Neuronal stem cell (in vitro differentiated cells): ENCODE results near the gene MYD88. TPM values are rescaled to one million over a fixed set of nuclear protein-coding genes. Genes with fewer than 3 reads are reported as not detected.

Experiments
- small RNA-seq: library from polyadenylated mRNA; stranded (forward); fragments of <200 nt; extraction: miRNeasy Mini kit (QIAGEN cat#:217004); gene quantifications from one replicate; pipeline ENCODE3, GENCODE V24; 2013; ENCODE audit not compliant: insufficient read depth

MYD88 gene

Small RNAs within 50 kb of the gene (small RNA-seq; reads per million reads assigned to genes)
- gene RF00019 = not detected
